ENCODE results near the gene NELFB.
A peak's percentile ranks its signal among the peaks of the same experiment; 100 is the strongest.
"Not testable (repeated sequence)": the region's sequence is repeated elsewhere in the genome, so short reads cannot be mapped to it uniquely, and the experiment has no call there.

Gene NELFB

GRCh38 chr9:137234758-137235423 lies 20.2 kb upstream of the NELFB start:
- no peak for DNase-seq (ENCODE audit: low read depth)

GRCh38 chr9:137235424-137236237 lies 19.5 kb upstream of the NELFB start:
- no peak for DNase-seq (ENCODE audit: low read depth)

GRCh38 chr9:137236238-137236935 lies 18.7 kb upstream of the NELFB start:
- DNase-seq (ENCODE audit: low read depth), result no peak

GRCh38 chr9:137236936-137237421 lies 18.1 kb upstream of the NELFB start:
- no peak for DNase-seq (ENCODE audit: low read depth)

GRCh38 chr9:137237759-137238726 lies 17.1 kb upstream of the NELFB start:
- no peak for DNase-seq (ENCODE audit: low read depth)

GRCh38 chr9:137239541-137240200 lies 15.5 kb upstream of the NELFB start:
- DNase-seq (ENCODE audit: low read depth), result not testable (repeated sequence)

GRCh38 chr9:137240318-137240840 lies 14.7 kb upstream of the NELFB start:
- peak; percentile 57 for DNase-seq (ENCODE audit: low read depth)

GRCh38 chr9:137240841-137241489 lies 14.2 kb upstream of the NELFB start, which contains the start of gene TUBB4B:
TSS of gene TUBB4B (plus strand) at chr9:137241287. CDS start at chr9:137241361, 74 bp downstream.
- DNase-seq (ENCODE audit: low read depth), result peak; percentile 100

- DNase-seq (ENCODE audit: low read depth), result no peak
Observed at GRCh38 chr9:137241490-137242268, 13.4 kb upstream of the NELFB start.

GRCh38 chr9:137242269-137243203 lies 12.6 kb upstream of the NELFB start:
- DNase-seq (ENCODE audit: low read depth), result no peak

- not testable (repeated sequence) for DNase-seq (ENCODE audit: low read depth)
Observed at GRCh38 chr9:137243266-137243625, 11.9 kb upstream of the NELFB start.

GRCh38 chr9:137243626-137244485 lies 11.3 kb upstream of the NELFB start:
- DNase-seq (ENCODE audit: low read depth), result no peak

- DNase-seq (ENCODE audit: low read depth), result no peak
Observed at GRCh38 chr9:137244486-137245449, 10.4 kb upstream of the NELFB start.

- DNase-seq (ENCODE audit: low read depth), result no peak
Observed at GRCh38 chr9:137245450-137246421, 9.4 kb upstream of the NELFB start.

Measured in HS-5 (cell line).